GM23338 (cell line): ENCODE measurements around the gene ANXA6. TPM values are rescaled to one million over a fixed set of nuclear protein-coding genes. Genes with fewer than 3 reads are reported as not detected.

Source experiments
- ATAC-seq: fragments of 200-7000 bp; cut with Tn5 transposase; 3 replicates; pipeline ENCODE4 v1.9.1; 2020
- DNase-seq: peaks from one replicate; pipeline ENCODE4 v3.0.0-alpha.2; 2015; ENCODE audit warnings: low spot score
- H2AFZ ChIP-seq: fragments of 200-600 bp; sonication (generic); 2 replicates; pipeline ENCODE4 v1.8.0; 2016; ENCODE audit warnings: antibody characterized with exemption, mild to moderate bottlenecking, moderate library complexity
- H3F3A ChIP-seq: fragments of 200-600 bp; sonication (generic); replicated peaks from 2 replicates; pipeline ENCODE4 v1.8.0; 2017; ENCODE audit warnings: antibody characterized with exemption, mixed run types, low read depth
- H3K27ac ChIP-seq: fragments of 200-600 bp; sonication (generic); 2 replicates; pipeline ENCODE4 v1.6.1; 2016; ENCODE audit warnings: low read depth
- H3K27me3 ChIP-seq: fragments of 200-600 bp; sonication (generic); 2 replicates; pipeline ENCODE4 v1.8.0; 2016; ENCODE audit warnings: mild to moderate bottlenecking, mixed run types, moderate library complexity; ENCODE audit not compliant: insufficient read depth
- H3K36me3 ChIP-seq: fragments of 200-600 bp; sonication (generic); 2 replicates; pipeline ENCODE4 v1.8.0; 2016; ENCODE audit warnings: mild to moderate bottlenecking; ENCODE audit not compliant: insufficient read depth
- H3K4me1 ChIP-seq: fragments of 200-600 bp; sonication (generic); 2 replicates; pipeline ENCODE4 v1.8.0; 2016; ENCODE audit warnings: mild to moderate bottlenecking, moderate library complexity; ENCODE audit not compliant: insufficient read depth
- H3K4me2 ChIP-seq: fragments of 200-600 bp; sonication (generic); 2 replicates; pipeline ENCODE4 v1.7.1; 2017; ENCODE audit warnings: mixed run types
- H3K4me3 ChIP-seq: fragments of 200-600 bp; sonication (generic); 2 replicates; pipeline ENCODE4 v1.6.1; 2016; ENCODE audit warnings: mixed run types
- H3K79me2 ChIP-seq: fragments of 200-600 bp; sonication (generic); replicated peaks from 2 replicates; pipeline ENCODE4 v1.8.0; 2017; ENCODE audit warnings: mild to moderate bottlenecking; ENCODE audit not compliant: insufficient read depth
- H3K9me2 ChIP-seq: fragments of 200-600 bp; sonication (generic); 2 replicates; pipeline ENCODE4 v1.8.0; 2017; ENCODE audit not compliant: insufficient read depth
- H4K20me1 ChIP-seq: fragments of 200-600 bp; sonication (generic); replicated peaks from 2 replicates; pipeline ENCODE4 v1.8.0; 2017; ENCODE audit warnings: mild to moderate bottlenecking; ENCODE audit not compliant: insufficient read depth
- H3K27ac Mint-ChIP-seq: 2 replicates; pipeline ENCODE4 v1.8.0; 2020; ENCODE audit warnings: inconsistent platforms, mild to moderate bottlenecking, moderate library complexity, mixed read lengths
- H3K27me3 Mint-ChIP-seq: 3 replicates; pipeline ENCODE4 v1.8.0; 2022; ENCODE audit warnings: low read depth, mild to moderate bottlenecking, moderate library complexity, mixed read lengths, inconsistent platforms; ENCODE audit not compliant: insufficient read depth, poor library complexity
- H3K36me3 Mint-ChIP-seq: 3 replicates; pipeline ENCODE4 v1.8.0; 2021; ENCODE audit warnings: low read depth, mild to moderate bottlenecking, inconsistent platforms, moderate library complexity, mixed read lengths
- H3K4me1 Mint-ChIP-seq: 3 replicates; pipeline ENCODE4 v1.8.0; 2020; ENCODE audit warnings: mild to moderate bottlenecking, inconsistent platforms, mixed read lengths
- H3K4me3 Mint-ChIP-seq: 3 replicates; pipeline ENCODE4 v1.8.0; 2021; ENCODE audit warnings: moderate library complexity, mild to moderate bottlenecking, inconsistent platforms, mixed read lengths
- H3K9me3 Mint-ChIP-seq: 3 replicates; pipeline ENCODE4 v1.8.0; 2020; ENCODE audit warnings: moderate library complexity, mild to moderate bottlenecking, inconsistent platforms, mixed read lengths
- CREB1 ChIP-seq: fragments of 250-450 bp; sonication (Bioruptor Pico); IDR thresholded peaks from 2 replicates; pipeline ENCODE4 v1.5.0; 2020; ENCODE audit warnings: low read depth, mild to moderate bottlenecking, moderate library complexity
- CTCF ChIP-seq, 2 experiments: fragments of 200-600 bp in 1 of 2; sonication (generic) in 1 of 2; conservative IDR thresholded peaks; 2 replicates each; pipeline versions ENCODE4 v1.5.1 to v1.6.1; 2016 to 2017; ENCODE audit warnings: antibody characterized with exemption in 2 of 2, low read depth in 2 of 2, mild to moderate bottlenecking in 2 of 2, moderate library complexity in 1 of 2
- EZH2 ChIP-seq: fragments of 200-600 bp; sonication (generic); IDR thresholded peaks from one replicate; pipeline ENCODE4 v1.8.0; 2017; ENCODE audit warnings: antibody characterized with exemption, mild to moderate bottlenecking, low read depth; ENCODE audit not compliant: unreplicated experiment
- EZH2phosphoT487 ChIP-seq: fragments of 200-600 bp; sonication (generic); IDR thresholded peaks from one replicate; pipeline ENCODE4 v1.8.1; 2018; ENCODE audit warnings: antibody characterized with exemption; ENCODE audit not compliant: unreplicated experiment
- JUNB ChIP-seq: IDR thresholded peaks from one replicate; pipeline ENCODE4 v1.6.1; 2016; ENCODE audit warnings: antibody characterized with exemption; ENCODE audit not compliant: unreplicated experiment
- NANOG ChIP-seq: IDR thresholded peaks from 2 replicates; pipeline ENCODE4 v1.6.1; 2016; ENCODE audit warnings: antibody characterized with exemption, borderline replicate concordance
- STAT1 ChIP-seq: IDR thresholded peaks from one replicate; pipeline ENCODE4 v1.6.1; 2016; ENCODE audit warnings: antibody characterized with exemption; ENCODE audit not compliant: unreplicated experiment
- ZNF114 ChIP-seq: fragments of 250-450 bp; sonication (Bioruptor Pico); IDR thresholded peaks from 2 replicates; pipeline ENCODE4 v1.5.0; 2020; ENCODE audit warnings: mild to moderate bottlenecking, moderate library complexity
- ZNF462 ChIP-seq: fragments of 250-450 bp; sonication (Bioruptor Pico); IDR thresholded peaks from 2 replicates; pipeline ENCODE4 v1.5.0; 2020; ENCODE audit warnings: mild to moderate bottlenecking, moderate library complexity
- polyA plus RNA-seq: library from polyadenylated mRNA; unstranded; fragments of >200 nt; fragmentation: Nextera tagmentation; extraction: Ambion mirVana; gene quantifications from 2 replicates; pipeline ENCODE4 v1.2.1, GENCODE V29; 2016
- total RNA-seq: library from RNA; depleted of rRNA; stranded (reverse); fragments of >200 nt; shearing (Covaris generic); gene quantifications from 2 replicates; pipeline ENCODE4 v1.2.3, GENCODE V29; 2014
- TF ChIP-seq, protein P1 (sequence below): IDR thresholded peaks from 2 replicates; pipeline ENCODE4 v1.6.1; 2016; ENCODE audit warnings: antibody characterized with exemption

The ANXA6 gene
- total and polyA plus RNA-seq, 2 experiments from 2014 or later, result 26.5 to 110 TPM

DNA sequence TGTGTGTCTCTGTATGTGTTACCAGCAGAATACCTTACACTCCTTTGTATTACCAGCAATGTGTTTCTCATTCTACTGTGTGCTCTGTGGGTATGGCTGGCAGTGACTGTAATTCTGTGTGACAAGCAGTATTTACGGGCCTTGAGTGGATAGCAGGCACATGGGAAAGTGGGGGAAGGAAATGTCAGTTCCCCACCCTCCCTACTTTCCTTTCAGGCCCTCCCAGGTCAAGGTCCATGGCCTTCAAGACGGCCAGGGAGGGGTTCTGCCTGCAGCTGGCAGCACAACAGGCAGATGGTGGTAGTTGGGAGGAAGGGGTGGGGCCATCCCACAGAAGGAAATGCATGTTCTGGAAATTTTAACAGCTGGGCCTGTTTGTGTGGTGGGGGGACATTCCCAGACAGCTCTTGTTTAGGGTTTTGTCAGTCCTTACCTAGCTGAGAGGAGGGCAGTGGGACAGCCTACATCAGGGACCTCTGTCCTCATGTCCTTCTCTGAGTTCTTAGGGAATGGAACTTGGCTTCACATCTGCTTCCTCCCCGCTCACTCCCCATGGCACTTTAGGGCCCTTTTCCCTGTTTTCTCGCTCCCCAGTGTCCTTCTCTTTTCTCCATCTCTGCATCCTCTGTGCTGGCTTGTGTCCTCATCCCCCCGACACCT, 62.1 kb downstream of the ANXA6 start:
- Histone ChIP-seq H4K20me1 (no peaks in the 10 kb centered on the region), H3K36me3 (no peaks in the 10 kb centered on the region), H3K27me3 (no peaks in the 10 kb centered on the region), H3K4me2 (no peak overlapping the region), H3K4me3 (no peak overlapping the region), H3K79me2 (no peaks in the 10 kb centered on the region), H3K27ac (no peak overlapping the region), H2AFZ (no peak overlapping the region), H3K9me2 (no peaks in the 10 kb centered on the region), H3K4me1 (0 out of 2 replicates have a peak, but pooled peaks cover 6% of the 10 kb centered on the region), H3F3A (no peaks in the 10 kb centered on the region)
- TF ChIP-seq, protein P1, sequence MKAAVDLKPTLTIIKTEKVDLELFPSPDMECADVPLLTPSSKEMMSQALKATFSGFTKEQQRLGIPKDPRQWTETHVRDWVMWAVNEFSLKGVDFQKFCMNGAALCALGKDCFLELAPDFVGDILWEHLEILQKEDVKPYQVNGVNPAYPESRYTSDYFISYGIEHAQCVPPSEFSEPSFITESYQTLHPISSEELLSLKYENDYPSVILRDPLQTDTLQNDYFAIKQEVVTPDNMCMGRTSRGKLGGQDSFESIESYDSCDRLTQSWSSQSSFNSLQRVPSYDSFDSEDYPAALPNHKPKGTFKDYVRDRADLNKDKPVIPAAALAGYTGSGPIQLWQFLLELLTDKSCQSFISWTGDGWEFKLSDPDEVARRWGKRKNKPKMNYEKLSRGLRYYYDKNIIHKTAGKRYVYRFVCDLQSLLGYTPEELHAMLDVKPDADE, result no peak
- TF ChIP-seq JUNB (no peak), NANOG (no peak)
- Mint-ChIP-seq H3K4me3 (no peak overlapping the region), H3K27me3 (peaks cover 5% of the 10 kb centered on the region), H3K4me1 (peaks cover 32% of the 10 kb centered on the region), H3K9me3 (no peaks in the 10 kb centered on the region; the same call in 2 of the 3 replicates), H3K36me3 (no peaks in the 10 kb centered on the region; the same call in 2 of the 3 replicates), H3K27ac (peak overlapping the region; percentile 3; the same call in 1 of the 2 replicates)
- ATAC-seq, result no peak; the same call in 2 of the 3 replicates
- no peak for DNase-seq

DNA sequence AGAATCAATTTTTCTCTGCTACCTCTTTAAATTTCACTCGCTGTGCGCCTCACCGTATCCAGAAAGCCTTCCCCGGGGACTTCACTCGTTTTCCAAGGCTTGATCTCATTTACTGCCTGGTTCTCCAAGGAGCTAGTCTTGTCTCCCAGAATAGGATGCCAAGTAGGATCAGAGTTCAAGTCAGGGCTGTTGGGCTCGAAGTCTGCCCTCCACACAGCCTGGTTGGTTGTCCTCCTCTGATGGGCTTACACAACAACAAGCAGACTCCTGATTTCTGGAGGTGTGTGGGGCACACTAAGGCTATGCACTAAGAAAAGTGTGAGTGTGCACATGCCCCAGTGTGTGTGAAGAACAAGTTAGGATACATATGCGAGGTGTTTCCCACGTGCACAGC, 62.7 kb downstream of the ANXA6 start:
- Histone ChIP-seq H3K27ac (no peak overlapping the region), H3K79me2 (no peaks in the 10 kb centered on the region), H3K4me3 (no peak overlapping the region), H3K36me3 (no peaks in the 10 kb centered on the region), H4K20me1 (no peaks in the 10 kb centered on the region), H3K27me3 (no peaks in the 10 kb centered on the region), H3F3A (no peaks in the 10 kb centered on the region), H3K9me2 (no peaks in the 10 kb centered on the region), H2AFZ (no peak overlapping the region), H3K4me1 (0 out of 2 replicates have a peak, but pooled peaks cover 6% of the 10 kb centered on the region), H3K4me2 (no peak overlapping the region)
- H3K27me3 Mint-ChIP-seq, result peaks cover 5% of the 10 kb centered on the region
- H3K36me3 Mint-ChIP-seq, result no peaks in the 10 kb centered on the region; the same call in 2 of the 3 replicates
- DNase-seq, result no peak
- H3K4me1 Mint-ChIP-seq, result peaks cover 32% of the 10 kb centered on the region
- no peak overlapping the region for H3K27ac Mint-ChIP-seq
- no peaks in the 10 kb centered on the region; the same call in 2 of the 3 replicates for H3K9me3 Mint-ChIP-seq
- H3K4me3 Mint-ChIP-seq, result no peak overlapping the region
- ATAC-seq, result no peak
- TF ChIP-seq JUNB (no peak), EZH2 (no peak), ZNF462 (CRISPR knock-in tag) (no peak), STAT1 (no peak), EZH2phosphoT487 (no peak), NANOG (no peak), CTCF (conservative IDR thresholded peaks at IDR 0.05; ENCODE audit: low read depth in 2 of 2) (no peak), ZNF114 (CRISPR knock-in tag) (no peak), CREB1 (no peak)
- TF ChIP-seq, protein P1, result no peak
